Endothelial cell of umbilical vein (primary cell): ENCODE measurements around the gene MOB3B. TPM values are rescaled to one million over a fixed set of nuclear protein-coding genes. Genes with fewer than 3 reads are reported as not detected.

Experiments used
- BruUV-seq: library from RNA; stranded (reverse); fragments of 400-500 nt; replicated peaks from 2 replicates; lab custom pipeline; 2021; lab: Mats Ljungman, UMichigan
- CTCF ChIA-PET: fragments of 300-600, 350-600 bp; sonication (Branson Sonifier 250); formaldehyde crosslinking; loops from one replicate; lab custom pipeline; 2021; ENCODE audit warnings: antibody characterized with exemption, inconsistent platforms; lab: Charles Lee
- POLR2A ChIA-PET: fragments of 300-600, 350-600 bp; sonication (Branson Sonifier 250); formaldehyde crosslinking; loops from one replicate; lab custom pipeline; 2021; ENCODE audit warnings: antibody characterized with exemption, inconsistent platforms; lab: Charles Lee
- DNase-seq: peaks from one replicate; pipeline ENCODE4 v3.0.0-alpha.2; 2011; ENCODE audit warnings: low read depth, low spot score
- FAIRE-seq: peaks from 2 replicates; lab custom pipeline; 2011; peaks lifted over from hg19 to GRCh38; lab: Jason Lieb, UNC
- H2AFZ ChIP-seq: 2 replicates; pipeline ENCODE4 v1.6.0; 2012; ENCODE audit warnings: low read depth, low read length, control low read depth, inconsistent platforms
- H3K27ac ChIP-seq: 2 replicates; pipeline ENCODE4 v1.5.1; 2011; ENCODE audit warnings: low read depth, mild to moderate bottlenecking, control low read depth, low read length, moderate library complexity; ENCODE audit not compliant: insufficient read depth
- H3K27me3 ChIP-seq, 2 experiments: 2 replicates each; pipeline versions ENCODE4 v1.6.0 to v1.6.1; 2011; ENCODE audit warnings: low read length in 2 of 2, mixed read lengths in 1 of 2; ENCODE audit not compliant: control insufficient read depth in 2 of 2, insufficient read depth in 2 of 2
- H3K36me3 ChIP-seq, 2 experiments: 2 replicates in 1 of 2; 3 replicates in 1 of 2; pipeline ENCODE4 v1.5.1; 2011; ENCODE audit warnings: low read length in 2 of 2, mild to moderate bottlenecking in 1 of 2, moderate library complexity in 1 of 2; ENCODE audit not compliant: control insufficient read depth in 2 of 2, insufficient read depth in 2 of 2; ENCODE audit errors: extremely low read depth in 1 of 2
- H3K4me1 ChIP-seq: 3 replicates; pipeline ENCODE4 v1.5.1; 2011; ENCODE audit warnings: mild to moderate bottlenecking, low read length; ENCODE audit not compliant: control insufficient read depth, insufficient read depth; ENCODE audit errors: extremely low read depth
- H3K4me2 ChIP-seq: 2 replicates; pipeline ENCODE4 v1.6.1; 2011; ENCODE audit warnings: low read length, control low read depth, mixed read lengths; ENCODE audit not compliant: insufficient read depth
- H3K4me3 ChIP-seq, 3 experiments: fragments of 200-600 bp in 1 of 3; sonication (generic), shearing (Covaris generic) in 1 of 3; replicated peaks in 1 of 3; 2 replicates each; pipeline ENCODE4 v1.5.1; 2011 to 2016; ENCODE audit warnings: control low read depth in 3 of 3, low read length in 3 of 3, mild to moderate bottlenecking in 2 of 3, inconsistent platforms in 1 of 3, low read depth in 1 of 3, moderate library complexity in 1 of 3; ENCODE audit not compliant: insufficient read depth in 1 of 3
- H3K79me2 ChIP-seq: 2 replicates; pipeline ENCODE4 v1.6.0; 2012; ENCODE audit warnings: low read length, inconsistent platforms; ENCODE audit not compliant: control insufficient read depth, insufficient read depth
- H3K9ac ChIP-seq: replicated peaks from 2 replicates; pipeline ENCODE3; 2011; ENCODE audit warnings: low read length, control low read depth; ENCODE audit not compliant: insufficient read depth; ENCODE audit errors: extremely low read depth
- H3K9me1 ChIP-seq: replicated peaks from 3 replicates; pipeline ENCODE4 v1.6.0; 2011; ENCODE audit warnings: mild to moderate bottlenecking, low read length; ENCODE audit not compliant: control insufficient read depth, insufficient read depth; ENCODE audit errors: extremely low read depth
- H3K9me3 ChIP-seq: replicated peaks from 2 replicates; pipeline ENCODE4 v1.5.1; 2012; ENCODE audit warnings: low read length, inconsistent platforms; ENCODE audit not compliant: control insufficient read depth, insufficient read depth
- H4K20me1 ChIP-seq: replicated peaks from 2 replicates; pipeline ENCODE3; 2011; ENCODE audit warnings: mild to moderate bottlenecking, low read length; ENCODE audit not compliant: control insufficient read depth, insufficient read depth; ENCODE audit errors: extremely low read depth
- CTCF ChIP-seq, 2 donors: IDR thresholded peaks; 1 replicate in 1 of 2; 2 replicates in 1 of 2; pipeline ENCODE4 v1.5.1; 2011; ENCODE audit warnings: low read length in 2 of 2, mild to moderate bottlenecking in 2 of 2, moderate library complexity in 2 of 2, control low read depth in 1 of 2, inconsistent platforms in 1 of 2, low read depth in 1 of 2; ENCODE audit not compliant: insufficient read depth in 1 of 2; ENCODE audit errors: extremely low read depth in 1 of 2
- EZH2 ChIP-seq: IDR thresholded peaks from 2 replicates; pipeline ENCODE4 v1.6.1; 2012; ENCODE audit warnings: borderline replicate concordance, low read depth, mild to moderate bottlenecking, moderate library complexity, low read length, inconsistent platforms; ENCODE audit not compliant: severe bottlenecking
- FOS ChIP-seq: IDR thresholded peaks from 2 replicates; pipeline ENCODE4 v1.6.1; 2011; ENCODE audit warnings: mild to moderate bottlenecking, low read length, moderate library complexity, borderline replicate concordance; ENCODE audit not compliant: insufficient read depth
- GATA2 ChIP-seq: IDR thresholded peaks from 2 replicates; pipeline ENCODE4 v1.7.0; 2011; ENCODE audit warnings: low read depth, mild to moderate bottlenecking, moderate library complexity, mixed read lengths, low read length; ENCODE audit not compliant: insufficient read length, insufficient read depth
- JUN ChIP-seq: IDR thresholded peaks from 2 replicates; pipeline ENCODE4 v1.6.1; 2011; ENCODE audit warnings: borderline replicate concordance, low read depth; ENCODE audit not compliant: insufficient read length, insufficient read depth
- MAX ChIP-seq: IDR thresholded peaks from 2 replicates; pipeline ENCODE4 v1.6.1; 2011; ENCODE audit not compliant: insufficient read depth, insufficient read length
- MYC ChIP-seq: IDR thresholded peaks from one replicate; pipeline ENCODE4 v1.6.1; 2011; ENCODE audit warnings: mild to moderate bottlenecking, low read depth, low read length
- POLR2A ChIP-seq: IDR thresholded peaks from 2 replicates; pipeline ENCODE4 v1.6.1; 2012; ENCODE audit warnings: low read depth, mild to moderate bottlenecking, control low read depth, low read length
- POLR2AphosphoS5 ChIP-seq: IDR thresholded peaks from 2 replicates; pipeline ENCODE4 v1.6.1; 2012; ENCODE audit warnings: low read depth, mild to moderate bottlenecking, control low read depth, low read length, moderate library complexity; ENCODE audit not compliant: insufficient read depth
- dilution Hi-C: fragments of 300-500 bp; cut with MboI; formaldehyde crosslinking; loops from one replicate; pipeline ENCODE4 v1.15.0; 2019; ENCODE audit warnings: low sequenced_read_pairs; ENCODE audit not compliant: extremely low pct_ligation_motif_present
- intact Hi-C: fragments of 100-400 bp; cut with micrococcal nuclease; formaldehyde crosslinking; loops from one replicate; pipeline ENCODE4 v1.10.0; 2022
- polyA plus RNA-seq, 4 experiments: library from polyadenylated mRNA; depleted of rRNA in 3 of 4; stranded (reverse) in 3 of 4; unstranded in 1 of 4; fragments of >200 nt; gene quantifications; 2 replicates each; pipeline versions ENCODE4 v1.2.1 to v1.2.3, GENCODE V29; 2011 to 2012; ENCODE audit warnings: missing spikeins in 1 of 4
- total RNA-seq: library from RNA; stranded (reverse); gene quantifications from 2 replicates; pipeline ENCODE4 v1.2.3, GENCODE V29; 2021

Gene MOB3B
- total and polyA plus RNA-seq, 2 donors (not counting 3 experiments of a cell fraction or from before 2014, with no cell fraction given), result 0.03 TPM; not detected in 1

- DNase-seq, result no peak
- H3K4me2 ChIP-seq, result no peak overlapping the region
- H3K9ac ChIP-seq, result no peak overlapping the region
- H4K20me1 ChIP-seq, result no peaks in the 10 kb centered on the region
- BruUV-seq, result no TSS peak
- no peaks in the 10 kb centered on the region for H3K9me3 ChIP-seq
- no peaks in the 10 kb centered on the region for H3K79me2 ChIP-seq
- no peak for FAIRE-seq
- peaks cover 12% of the 10 kb centered on the region for H3K4me1 ChIP-seq
- H3K27ac ChIP-seq, result no peak overlapping the region
- CTCF ChIA-PET, result no interaction called here
- POLR2A ChIA-PET, result no interaction called here
- TF ChIP-seq CTCF (IDR thresholded peaks at IDR 0.05; ENCODE audit: extremely low read depth in 1 of 2, insufficient read depth in 1 of 2, low read depth in 1 of 2, low read length in 2 of 2), result no peak
- no peak for TF ChIP-seq FOS
- TF ChIP-seq POLR2AphosphoS5, result no peak
- TF ChIP-seq MAX, result no peak
- TF ChIP-seq EZH2, result no peak
- no peak for TF ChIP-seq MYC
- TF ChIP-seq GATA2, result no peak
- TF ChIP-seq JUN, result no peak
- TF ChIP-seq POLR2A, result no peak
- H3K9me1 ChIP-seq, result no peaks in the 10 kb centered on the region
- no peaks in the 10 kb centered on the region for H3K36me3 ChIP-seq
- H3K4me3 ChIP-seq, result no peak overlapping the region
- H2AFZ ChIP-seq, result no peak overlapping the region
- intact Hi-C loops (no loop called here), dilution Hi-C loops (no loop called here)
- H3K27me3 ChIP-seq, result no peaks in the 10 kb centered on the region
Observed at GRCh38 chr9:27571011-27571410, 41.4 kb upstream of the MOB3B start.
